Karpas-422 (cell line): ENCODE results near the gene TTYH1. TPM values are rescaled to one million over a fixed set of nuclear protein-coding genes. Genes with fewer than 3 reads are reported as not detected.
"Not testable (repeated sequence)": the region's sequence is repeated elsewhere in the genome, so short reads cannot be mapped to it uniquely, and the experiment has no call there.

Source experiments
- DNase-seq: peaks from one replicate; pipeline ENCODE4 v3.0.0-alpha.2; 2015
- H2AFZ ChIP-seq: fragments of 200-600 bp; sonication (generic); 2 replicates; pipeline ENCODE4 v1.6.1; 2014; ENCODE audit warnings: antibody characterized with exemption, low read length, mixed read lengths
- H3K27ac ChIP-seq: fragments of 200-600 bp; sonication (generic); 2 replicates; pipeline ENCODE4 v1.5.1; 2014; ENCODE audit warnings: mild to moderate bottlenecking, low read length, moderate library complexity
- H3K27me3 ChIP-seq: fragments of 200-600 bp; sonication (generic); 2 replicates; pipeline ENCODE4 v1.6.1; 2014; ENCODE audit warnings: low read length, mixed read lengths
- H3K36me3 ChIP-seq: fragments of 200-600 bp; sonication (generic); 2 replicates; pipeline ENCODE4 v1.6.1; 2014; ENCODE audit warnings: low read length, mixed read lengths; ENCODE audit not compliant: insufficient read depth
- H3K4me1 ChIP-seq: fragments of 200-600 bp; sonication (generic); 2 replicates; pipeline ENCODE4 v1.6.1; 2014; ENCODE audit warnings: mild to moderate bottlenecking, low read length, mixed read lengths
- H3K4me2 ChIP-seq: fragments of 200-600 bp; sonication (generic); 2 replicates; pipeline ENCODE4 v1.6.1; 2014; ENCODE audit warnings: low read length, low read depth, mild to moderate bottlenecking; ENCODE audit not compliant: poor library complexity, severe bottlenecking
- H3K4me3 ChIP-seq: fragments of 200-600 bp; sonication (generic); 2 replicates; pipeline ENCODE4 v1.5.1; 2014; ENCODE audit warnings: mild to moderate bottlenecking, antibody characterized with exemption, low read length, mixed read lengths
- H3K79me2 ChIP-seq: fragments of 200-600 bp; sonication (generic); 2 replicates; pipeline ENCODE4 v1.6.1; 2014; ENCODE audit warnings: mild to moderate bottlenecking, low read length, mixed read lengths
- H3K9ac ChIP-seq: fragments of 200-600 bp; sonication (generic); 2 replicates; pipeline ENCODE4 v1.6.0; 2014; ENCODE audit warnings: low read length
- H3K9me2 ChIP-seq: fragments of 200-600 bp; sonication (generic), shearing (Covaris generic); replicated peaks from 2 replicates; pipeline ENCODE4 v1.6.0; 2014; ENCODE audit warnings: mild to moderate bottlenecking, low read length, moderate library complexity; ENCODE audit not compliant: insufficient read depth
- H3K9me3 ChIP-seq: fragments of 300-700, 200-600 bp; sonication (generic); 2 replicates; pipeline ENCODE4 v1.6.1; 2014; ENCODE audit warnings: low read length, mixed read lengths
- H4K20me1 ChIP-seq: fragments of 200-600 bp; sonication (generic); 2 replicates; pipeline ENCODE4 v1.6.1; 2014; ENCODE audit warnings: mild to moderate bottlenecking, antibody characterized with exemption, low read length, low read depth; ENCODE audit not compliant: insufficient read depth
- total RNA-seq: library from RNA; depleted of rRNA; stranded (reverse); fragments of >200 nt; shearing (Covaris generic); gene quantifications from 2 replicates; pipeline ENCODE4 v1.2.3, GENCODE V29; 2014; ENCODE audit warnings: low replicate concordance

TTYH1 gene
- total RNA-seq, 1 experiment from 2014 or later = not detected

GRCh38 chr19:54434873-54435214 lies 19.6 kb downstream of the TTYH1 start:
- no peaks in the 10 kb centered on the region for H3K9me3 ChIP-seq
- no peak overlapping the region for H3K4me3 ChIP-seq
- H3K27ac ChIP-seq = no peak overlapping the region
- H3K4me1 ChIP-seq = no peaks in the 10 kb centered on the region
- H3K27me3 ChIP-seq = no peaks in the 10 kb centered on the region
- no peaks in the 10 kb centered on the region for H3K36me3 ChIP-seq
- H3K4me2 ChIP-seq = no peak overlapping the region
- H2AFZ ChIP-seq = no peak overlapping the region
- no peaks in the 10 kb centered on the region for H3K9me2 ChIP-seq
- DNase-seq = no peak
- no peak overlapping the region for H3K9ac ChIP-seq
- peaks cover 45% of the 10 kb centered on the region for H4K20me1 ChIP-seq
- H3K79me2 ChIP-seq = no peaks in the 10 kb centered on the region

DNA sequence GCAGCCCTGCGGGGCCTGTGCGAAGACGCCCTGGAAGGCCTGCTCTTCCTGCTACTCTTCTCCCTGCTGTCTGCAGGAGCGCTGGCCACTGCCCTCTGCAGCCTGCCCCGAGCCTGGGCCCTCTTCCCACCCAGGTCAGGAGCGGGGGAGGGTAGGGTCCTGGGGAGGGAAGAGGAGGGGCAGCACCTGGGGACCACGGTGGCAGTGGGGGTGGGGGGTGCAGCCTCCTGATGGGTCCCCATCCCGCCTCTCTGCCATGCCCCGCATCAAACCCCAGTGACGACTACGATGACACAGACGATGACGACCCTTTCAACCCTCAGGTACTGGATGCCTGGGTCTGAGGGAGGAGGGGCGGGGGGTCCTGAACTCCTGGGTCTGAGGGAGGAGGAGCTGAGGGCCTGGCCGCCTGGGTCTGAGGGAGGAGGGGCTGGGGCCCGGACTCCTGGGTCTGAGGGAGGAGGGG lies 20.3 kb downstream of the TTYH1 start:
- no peaks in the 10 kb centered on the region for H3K9me3 ChIP-seq
- H3K9me2 ChIP-seq = no peaks in the 10 kb centered on the region
- no peak overlapping the region for H3K9ac ChIP-seq
- H3K4me1 ChIP-seq = no peaks in the 10 kb centered on the region
- H3K4me2 ChIP-seq = no peak overlapping the region
- H3K36me3 ChIP-seq = no peaks in the 10 kb centered on the region
- no peaks in the 10 kb centered on the region for H3K27me3 ChIP-seq
- H4K20me1 ChIP-seq = peaks cover 45% of the 10 kb centered on the region
- no peak overlapping the region for H3K27ac ChIP-seq
- no peaks in the 10 kb centered on the region; the same call in 1 of the 2 replicates for H3K79me2 ChIP-seq
- no peak overlapping the region for H3K4me3 ChIP-seq
- no peak for DNase-seq
- H2AFZ ChIP-seq = no peak overlapping the region

- Histone ChIP-seq H3K4me3 (no peak overlapping the region), H3K4me2 (no peak overlapping the region), H4K20me1 (peaks cover 48% of the 10 kb centered on the region), H3K9me2 (no peaks in the 10 kb centered on the region), H3K27ac (no peak overlapping the region), H3K4me1 (no peaks in the 10 kb centered on the region), H3K9ac (no peak overlapping the region), H2AFZ (no peak overlapping the region), H3K9me3 (no peaks in the 10 kb centered on the region), H3K79me2 (peaks cover 5% of the 10 kb centered on the region; the same call in 1 of the 2 replicates), H3K27me3 (no peaks in the 10 kb centered on the region), H3K36me3 (no peaks in the 10 kb centered on the region)
- DNase-seq = no peak
Observed at GRCh38 chr19:54436031-54436523, 20.8 kb downstream of the TTYH1 start.

DNA sequence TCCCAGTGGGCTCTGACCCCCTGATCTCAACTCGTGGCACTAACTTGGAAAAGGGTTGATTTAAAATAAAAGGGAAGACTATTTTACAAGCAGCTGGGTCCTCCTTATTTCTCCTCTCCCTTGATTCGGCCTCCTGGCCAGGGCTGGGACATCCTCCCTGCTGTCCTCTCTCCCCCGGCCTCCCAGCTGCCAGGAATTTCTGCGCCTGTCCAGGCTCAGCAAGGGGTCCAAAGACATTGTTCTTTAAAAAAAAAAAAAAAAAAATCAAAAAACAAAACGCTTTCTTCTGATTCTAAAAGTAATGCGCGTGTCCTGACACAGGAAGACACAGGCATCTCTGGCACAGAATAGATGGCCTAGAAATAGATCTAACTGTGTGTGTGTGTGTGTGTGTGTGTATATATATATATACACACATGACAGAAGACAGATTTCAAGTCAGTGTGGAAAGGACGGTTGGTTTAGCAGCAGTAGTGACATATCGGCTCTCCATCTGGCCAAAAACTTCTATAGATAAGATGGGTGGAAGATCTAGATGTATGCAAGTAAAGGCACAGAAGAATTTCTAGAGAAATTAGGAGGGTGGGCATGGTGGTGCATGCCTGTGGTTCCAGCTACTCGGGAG lies 21.5 kb downstream of the TTYH1 start:
- Histone ChIP-seq H2AFZ (no peak overlapping the region), H3K27ac (no peak overlapping the region), H3K9ac (no peak overlapping the region), H3K9me2 (no peaks in the 10 kb centered on the region), H3K4me1 (no peaks in the 10 kb centered on the region), H3K36me3 (no peaks in the 10 kb centered on the region), H3K4me2 (no peak overlapping the region), H3K79me2 (peaks cover 6% of the 10 kb centered on the region; the same call in 1 of the 2 replicates), H3K4me3 (no peak overlapping the region), H3K9me3 (no peaks in the 10 kb centered on the region), H3K27me3 (no peaks in the 10 kb centered on the region), H4K20me1 (peaks cover 43% of the 10 kb centered on the region)
- DNase-seq = no peak

- Histone ChIP-seq H4K20me1 (peaks cover 28% of the 10 kb centered on the region; the same call in 1 of the 2 replicates), H3K27ac (no peak overlapping the region), H3K27me3 (no peaks in the 10 kb centered on the region), H3K4me2 (no peak overlapping the region), H3K36me3 (no peaks in the 10 kb centered on the region), H3K9ac (no peak overlapping the region), H3K9me3 (no peaks in the 10 kb centered on the region), H3K4me3 (no peak overlapping the region), H3K4me1 (no peaks in the 10 kb centered on the region), H3K9me2 (no peaks in the 10 kb centered on the region), H2AFZ (no peak overlapping the region), H3K79me2 (peaks cover 6% of the 10 kb centered on the region; the same call in 1 of the 2 replicates)
- DNase-seq = peak; percentile 87
Observed at GRCh38 chr19:54439174-54439851, 24.0 kb downstream of the TTYH1 start.

DNA sequence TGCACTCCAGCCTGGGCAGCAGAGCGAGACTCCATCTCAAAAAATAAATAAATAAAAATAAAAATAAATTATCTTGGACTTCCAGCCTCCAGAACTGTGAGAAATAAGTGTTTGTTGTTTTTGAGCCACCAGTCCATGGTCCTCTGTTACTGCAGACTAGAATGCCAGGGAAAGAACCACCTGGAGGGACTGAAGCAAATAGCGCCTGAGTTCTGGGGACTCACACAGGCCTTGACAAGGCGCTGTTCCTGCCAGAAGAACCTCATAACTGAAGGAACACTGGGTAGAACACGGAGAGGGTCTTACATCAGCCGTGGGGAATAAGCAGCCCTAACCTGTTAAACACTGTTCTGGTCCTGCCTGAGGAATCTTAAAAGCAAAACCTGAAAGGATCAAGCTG lies 25.4 kb downstream of the TTYH1 start:
- no peaks in the 10 kb centered on the region for H3K9me3 ChIP-seq
- no peaks in the 10 kb centered on the region for H3K27me3 ChIP-seq
- H3K27ac ChIP-seq = no peak overlapping the region
- no peaks in the 10 kb centered on the region for H3K4me1 ChIP-seq
- H4K20me1 ChIP-seq = peaks cover 20% of the 10 kb centered on the region; the same call in 1 of the 2 replicates
- H3K79me2 ChIP-seq = peaks cover 9% of the 10 kb centered on the region; the same call in 1 of the 2 replicates
- H2AFZ ChIP-seq = no peak overlapping the region
- no peaks in the 10 kb centered on the region for H3K9me2 ChIP-seq
- no peak for DNase-seq
- H3K9ac ChIP-seq = no peak overlapping the region
- H3K4me3 ChIP-seq = no peak overlapping the region
- H3K4me2 ChIP-seq = no peak overlapping the region
- H3K36me3 ChIP-seq = peaks cover 4% of the 10 kb centered on the region; the same call in 1 of the 2 replicates

GRCh38 chr19:54444737-54445136 lies 29.5 kb downstream of the TTYH1 start:
- H3K4me1 ChIP-seq = peaks cover 8% of the 10 kb centered on the region
- H3K27ac ChIP-seq = no peak overlapping the region
- H3K27me3 ChIP-seq = no peaks in the 10 kb centered on the region
- H3K9me3 ChIP-seq = no peaks in the 10 kb centered on the region
- H3K36me3 ChIP-seq = peaks cover 11% of the 10 kb centered on the region; the same call in 1 of the 2 replicates
- DNase-seq = no peak
- H4K20me1 ChIP-seq = peaks cover 7% of the 10 kb centered on the region
- peaks cover 37% of the 10 kb centered on the region for H3K79me2 ChIP-seq
- H3K4me2 ChIP-seq = no peak overlapping the region
- H3K9ac ChIP-seq = no peak overlapping the region
- no peaks in the 10 kb centered on the region for H3K9me2 ChIP-seq
- no peak overlapping the region for H3K4me3 ChIP-seq
- no peak overlapping the region for H2AFZ ChIP-seq

DNA sequence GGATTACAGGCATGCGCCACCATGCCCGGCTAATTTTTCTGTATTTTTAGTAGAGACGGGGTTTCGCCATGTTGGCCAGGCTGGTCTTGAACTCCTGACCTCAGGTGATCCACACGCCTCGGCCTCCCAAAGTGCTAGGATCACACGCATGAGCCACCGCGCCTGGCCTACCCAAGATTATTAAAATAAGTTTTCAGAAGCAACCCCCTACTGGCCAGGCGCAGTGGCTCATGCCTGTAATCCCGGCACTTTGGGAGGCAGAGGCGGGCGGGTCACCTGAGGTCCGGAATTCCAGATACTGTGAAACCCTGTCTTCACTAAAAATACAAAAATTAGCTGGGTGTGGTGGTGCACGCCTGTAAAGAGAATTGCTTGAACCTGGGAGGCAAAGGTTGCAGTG lies 31.1 kb downstream of the TTYH1 start:
- Histone ChIP-seq H3K79me2 (peaks cover 48% of the 10 kb centered on the region), H3K4me1 (peaks cover 21% of the 10 kb centered on the region), H4K20me1 (peaks cover 20% of the 10 kb centered on the region), H3K36me3 (peaks cover 17% of the 10 kb centered on the region; the same call in 1 of the 2 replicates)
- not testable (repeated sequence) for H3K9me3 ChIP-seq, H3K27ac ChIP-seq, H3K4me3 ChIP-seq, H3K9ac ChIP-seq, H2AFZ ChIP-seq, H3K4me2 ChIP-seq, H3K27me3 ChIP-seq, H3K9me2 ChIP-seq, DNase-seq
